ENCODE measurements around the gene TJP2. TPM values are rescaled to one million over a fixed set of nuclear protein-coding genes. Genes with fewer than 3 reads are reported as not detected.

The TJP2 gene
- total and polyA plus RNA-seq, 2 of the 4 experiments (the other 2 are of a cell fraction) = 38.3 to 49.3 TPM

DNA sequence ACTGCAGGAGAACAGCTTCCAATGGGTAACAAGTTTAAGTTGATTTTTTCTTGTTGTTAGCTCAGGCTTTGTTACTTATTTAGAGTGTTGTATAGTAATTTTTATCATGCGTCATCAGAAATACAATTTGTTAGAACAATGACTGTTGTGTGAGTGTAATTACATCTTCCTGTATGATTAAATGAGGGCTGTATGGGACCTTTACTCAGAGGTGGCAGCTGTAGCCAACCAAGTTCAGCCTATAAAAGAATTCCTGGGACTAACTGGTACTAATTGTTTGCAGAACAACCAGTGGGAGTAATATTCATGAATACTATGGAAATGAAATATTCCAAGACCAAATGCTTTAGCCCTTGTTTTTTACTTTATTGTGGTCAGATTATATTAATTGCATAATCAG is 30.8 kb upstream of the TJP2 start:
- dilution Hi-C loops (cut with HindIII; ENCODE audit: low sequenced_read_pairs, unreplicated experiment) (no loop called here), in situ Hi-C loops (cut with MboI; ENCODE audit: low sequenced_read_pairs) (no loop called here), intact Hi-C loops (cut with micrococcal nuclease) (no loop called here)
- Histone ChIP-seq H3K4me3 (ENCODE audit: insufficient read depth, low read depth, low read length) (no peak overlapping the region), H3K23ac (ENCODE audit: low read depth, low read length) (no peak overlapping the region), H3K4ac (ENCODE audit: low read depth, low read length) (no peak overlapping the region), H3K4me2 (ENCODE audit: low read depth, low read length) (no peak overlapping the region), H3K56ac (ENCODE audit: extremely low read depth, insufficient read depth, low read length) (no peak overlapping the region), H2BK5ac (ENCODE audit: low read depth, low read length, poor library complexity, severe bottlenecking) (no peak overlapping the region), H4K8ac (ENCODE audit: low read depth in 2 of 2, low read length in 2 of 2) (no peak overlapping the region), H2BK15ac (ENCODE audit: low read depth, low read length) (no peak overlapping the region), H3K18ac (ENCODE audit: low read depth, low read length) (no peak overlapping the region), H2AK5ac (ENCODE audit: low read depth, low read length) (no peak overlapping the region), H4K20me1 (ENCODE audit: insufficient read depth, low read length) (no peaks in the 10 kb centered on the region), H3K36me3 (ENCODE audit: control insufficient read depth, insufficient read depth, low read length) (no peaks in the 10 kb centered on the region), H2BK20ac (ENCODE audit: low read depth, low read length) (no peak overlapping the region), H3K9me1 (ENCODE audit: insufficient read depth, low read length) (0 out of 2 replicates have a peak, but pooled peaks cover 2% of the 10 kb centered on the region), H3K9ac (ENCODE audit: low read depth, low read length) (no peak overlapping the region), H2AK9ac (replicated peaks; ENCODE audit: low read depth, low read length, poor library complexity) (no peak overlapping the region), H2BK120ac (ENCODE audit: low read depth, low read length) (no peak overlapping the region), H3K27me3 (ENCODE audit: control insufficient read depth, insufficient read depth, low read length) (no peaks in the 10 kb centered on the region), H4K5ac (ENCODE audit: low read depth, low read length) (no peak overlapping the region), H3K79me1 (ENCODE audit: low read depth in 1 of 2, low read length in 2 of 2) (peaks cover 0 to 33% of the 10 kb centered on the region in 2 experiments; a peak in 3 of 4 replicates), H3K4me1 (ENCODE audit: control insufficient read depth, insufficient read depth, low read length) (no peaks in the 10 kb centered on the region), H4K91ac (ENCODE audit: insufficient read depth, low read depth, low read length) (no peak overlapping the region), H3K14ac (replicated peaks; ENCODE audit: low read depth, low read length) (no peak overlapping the region), H2AFZ (replicated peaks; ENCODE audit: low read length, poor library complexity) (no peak overlapping the region), H3K9me3 (ENCODE audit: control insufficient read depth, insufficient read depth, low read length) (no peaks in the 10 kb centered on the region), H3K27ac (ENCODE audit: insufficient read depth, low read length) (no peak overlapping the region)
- POLR2A ChIA-PET (ENCODE audit: unreplicated experiment) = interaction anchor here (0.6 kb wide), 1 partner anchor 14 kb away, joined by 3 read pairs; no protein-coding TSS in a partner anchor
- TF ChIP-seq POLR2A (IDR thresholded peaks at IDR 0.05; ENCODE audit: low read depth, low read length) = no peak
- no peak for TF ChIP-seq NFE2L2 (IDR thresholded peaks at IDR 0.05; ENCODE audit: low read depth, low read length)
- TF ChIP-seq ELK1 (IDR thresholded peaks at IDR 0.05; ENCODE audit: borderline replicate concordance, low read depth, low read length) = no peak
- TF ChIP-seq RFX5 (IDR thresholded peaks at IDR 0.05; ENCODE audit: low read depth, low read length) = no peak
- no peak for TF ChIP-seq CEBPB (IDR thresholded peaks at IDR 0.05; ENCODE audit: low read depth, low read length)
- TF ChIP-seq FOS (IDR thresholded peaks at IDR 0.05; ENCODE audit: low read depth, low read length) = no peak
- TF ChIP-seq CTCF (conservative IDR thresholded peaks at IDR 0.05; ENCODE audit: low read depth, low read length) = no peak
- TF ChIP-seq MXI1 (IDR thresholded peaks at IDR 0.05; ENCODE audit: borderline replicate concordance, low read depth, low read length) = no peak
- no peak for TF ChIP-seq RAD21 (IDR thresholded peaks at IDR 0.05; ENCODE audit: low read length)
- TF ChIP-seq RCOR1 (IDR thresholded peaks at IDR 0.05; ENCODE audit: insufficient replicate concordance, low read length) = no peak
- TF ChIP-seq BHLHE40 (IDR thresholded peaks at IDR 0.05; ENCODE audit: low read depth, low read length) = no peak
- WGBS, 2 experiments (ENCODE audit: extremely low coverage in 2 of 2, insufficient read length in 1 of 2) = no CpG with 5 or more reads among the region's 1 CpG
- DNase-seq (no peak), ATAC-seq (ENCODE audit: low read depth) (no peak)
- no TSS peak for BruUV-seq (replicated peaks)
- CTCF ChIA-PET = interaction anchor here (0.6 to 1.5 kb wide), 3 partner anchors 12 to 100 kb away, joined by 3 to 4 read pairs (median 3); no protein-coding TSS in a partner anchor
